Measurements from ENCODE around the gene CNNM3.

The CNNM3 gene

DNA sequence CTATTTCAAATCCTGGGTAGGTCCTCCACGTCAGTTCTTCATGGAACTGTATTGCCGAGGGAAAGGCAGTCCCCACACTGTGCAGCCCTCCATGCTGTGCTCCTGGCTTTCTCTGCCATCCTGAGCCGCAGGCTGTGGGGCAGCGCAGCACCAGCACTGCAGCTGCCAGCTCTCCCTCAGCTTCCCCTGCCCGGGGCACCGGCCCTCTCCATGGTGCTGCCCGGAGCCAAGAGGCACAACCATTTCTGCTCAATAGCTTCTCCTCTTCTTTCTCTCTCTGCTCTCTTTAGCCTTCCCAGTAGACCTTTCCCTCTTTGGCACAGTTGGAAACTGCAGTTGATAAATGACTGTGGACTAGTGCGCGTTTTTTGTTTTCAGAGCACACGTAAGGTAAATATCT, 15.6 kb downstream of the CNNM3 start:
- TF ChIP-seq, protein P1, sequence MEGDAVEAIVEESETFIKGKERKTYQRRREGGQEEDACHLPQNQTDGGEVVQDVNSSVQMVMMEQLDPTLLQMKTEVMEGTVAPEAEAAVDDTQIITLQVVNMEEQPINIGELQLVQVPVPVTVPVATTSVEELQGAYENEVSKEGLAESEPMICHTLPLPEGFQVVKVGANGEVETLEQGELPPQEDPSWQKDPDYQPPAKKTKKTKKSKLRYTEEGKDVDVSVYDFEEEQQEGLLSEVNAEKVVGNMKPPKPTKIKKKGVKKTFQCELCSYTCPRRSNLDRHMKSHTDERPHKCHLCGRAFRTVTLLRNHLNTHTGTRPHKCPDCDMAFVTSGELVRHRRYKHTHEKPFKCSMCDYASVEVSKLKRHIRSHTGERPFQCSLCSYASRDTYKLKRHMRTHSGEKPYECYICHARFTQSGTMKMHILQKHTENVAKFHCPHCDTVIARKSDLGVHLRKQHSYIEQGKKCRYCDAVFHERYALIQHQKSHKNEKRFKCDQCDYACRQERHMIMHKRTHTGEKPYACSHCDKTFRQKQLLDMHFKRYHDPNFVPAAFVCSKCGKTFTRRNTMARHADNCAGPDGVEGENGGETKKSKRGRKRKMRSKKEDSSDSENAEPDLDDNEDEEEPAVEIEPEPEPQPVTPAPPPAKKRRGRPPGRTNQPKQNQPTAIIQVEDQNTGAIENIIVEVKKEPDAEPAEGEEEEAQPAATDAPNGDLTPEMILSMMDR (IDR thresholded peaks at IDR 0.05; ENCODE audit: insufficient read depth, low read length, poor library complexity, severe bottlenecking), result no peak
- no peak for DNase-seq (ENCODE audit: extremely low read depth, insufficient read length)
- Histone ChIP-seq H3K36me3 (ENCODE audit: control insufficient read depth, insufficient read depth, low read length) (peaks cover 21% of the 10 kb centered on the region), H3K4me3 (replicated peaks; ENCODE audit: low read depth, low read length) (no peak overlapping the region), H3K27me3 (replicated peaks; ENCODE audit: control insufficient read depth, insufficient read depth, low read length) (no peaks in the 10 kb centered on the region)

- TF ChIP-seq, protein P1 (IDR thresholded peaks at IDR 0.05; ENCODE audit: insufficient read depth, low read length, poor library complexity, severe bottlenecking), result no peak
- DNase-seq (ENCODE audit: extremely low read depth, insufficient read length), result no peak
- H3K36me3 ChIP-seq (ENCODE audit: control insufficient read depth, insufficient read depth, low read length), result peaks cover 18% of the 10 kb centered on the region
- no peaks in the 10 kb centered on the region for H3K27me3 ChIP-seq (replicated peaks; ENCODE audit: control insufficient read depth, insufficient read depth, low read length)
- H3K4me3 ChIP-seq (replicated peaks; ENCODE audit: low read depth, low read length), result no peak overlapping the region
Measured at GRCh38 chr2:96832408-96832753, 16.3 kb downstream of the CNNM3 start.

- TF ChIP-seq, protein P1 (IDR thresholded peaks at IDR 0.05; ENCODE audit: insufficient read depth, low read length, poor library complexity, severe bottlenecking), result no peak
- Histone ChIP-seq H3K27me3 (replicated peaks; ENCODE audit: control insufficient read depth, insufficient read depth, low read length) (no peaks in the 10 kb centered on the region), H3K36me3 (ENCODE audit: control insufficient read depth, insufficient read depth, low read length) (peaks cover 18% of the 10 kb centered on the region), H3K4me3 (replicated peaks; ENCODE audit: low read depth, low read length) (no peak overlapping the region)
- DNase-seq (ENCODE audit: extremely low read depth, insufficient read length), result no peak
Measured at GRCh38 chr2:96832754-96833507, 16.9 kb downstream of the CNNM3 start.

DNA sequence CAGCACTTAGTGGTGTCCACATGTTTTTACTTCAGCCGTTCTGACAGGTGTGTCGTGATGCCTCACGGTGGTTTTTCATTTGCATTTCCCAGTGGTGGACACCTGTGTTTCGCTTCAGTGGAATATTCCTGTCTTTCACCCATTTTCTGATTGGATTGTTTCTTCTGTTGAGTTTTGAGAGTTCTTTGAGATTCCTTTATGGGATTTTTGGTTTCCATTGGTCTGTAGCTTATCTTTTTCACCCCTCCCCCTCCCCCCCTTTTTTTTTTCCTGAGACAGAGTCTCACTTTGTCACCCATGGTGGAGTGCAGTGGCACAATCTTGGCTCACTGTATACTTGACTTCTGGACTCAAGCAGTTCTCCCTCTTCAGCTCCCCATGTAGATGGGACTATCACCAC, 19.8 kb downstream of the CNNM3 start:
- Histone ChIP-seq H3K36me3 (ENCODE audit: control insufficient read depth, insufficient read depth, low read length) (peaks cover 13% of the 10 kb centered on the region), H3K4me3 (replicated peaks; ENCODE audit: low read depth, low read length) (no peak overlapping the region), H3K27me3 (replicated peaks; ENCODE audit: control insufficient read depth, insufficient read depth, low read length) (no peaks in the 10 kb centered on the region)
- TF ChIP-seq, protein P1 (IDR thresholded peaks at IDR 0.05; ENCODE audit: insufficient read depth, low read length, poor library complexity, severe bottlenecking), result no peak
- DNase-seq (ENCODE audit: extremely low read depth, insufficient read length), result no peak

DNA sequence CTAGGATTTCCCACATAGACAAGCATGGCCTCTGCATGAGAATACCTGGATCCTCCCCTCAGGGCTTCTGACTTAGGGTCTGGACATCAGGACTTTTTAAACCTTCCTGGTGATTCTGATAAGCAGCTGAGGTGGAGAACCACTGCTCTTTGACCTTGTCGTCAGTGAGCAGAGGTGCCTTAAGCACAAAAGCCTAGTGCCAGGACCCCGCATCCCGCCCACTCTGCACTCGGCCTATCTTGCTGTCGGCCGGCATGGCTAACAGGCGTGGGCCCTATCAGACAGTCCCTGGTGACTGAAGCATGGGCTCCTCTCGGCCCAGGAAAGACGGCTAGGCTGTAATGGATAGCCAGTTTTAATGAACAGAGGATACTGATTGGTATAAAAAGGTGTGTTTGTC, 21.5 kb downstream of the CNNM3 start:
- no peak for DNase-seq (ENCODE audit: extremely low read depth, insufficient read length)
- TF ChIP-seq, protein P1 (IDR thresholded peaks at IDR 0.05; ENCODE audit: insufficient read depth, low read length, poor library complexity, severe bottlenecking), result no peak
- peaks cover 9% of the 10 kb centered on the region for H3K36me3 ChIP-seq (ENCODE audit: control insufficient read depth, insufficient read depth, low read length)

More for the DNA sequence above, 21.5 kb downstream of the CNNM3 start:
- Histone ChIP-seq H3K4me3 (replicated peaks; ENCODE audit: low read depth, low read length) (no peak overlapping the region), H3K27me3 (replicated peaks; ENCODE audit: control insufficient read depth, insufficient read depth, low read length) (no peaks in the 10 kb centered on the region)

Measured in GM06990 (cell line).